HepG2 (cell line): ENCODE data around the gene KRTAP5-6. TPM values are rescaled to one million over a fixed set of nuclear protein-coding genes. Genes with fewer than 3 reads are reported as not detected.

ENCODE experiments used
- AKAP8 ChIP-seq: sonication (generic); formaldehyde crosslinking; IDR thresholded peaks from 2 replicates; pipeline ENCODE4 v1.5.1; 2020; ENCODE audit warnings: mild to moderate bottlenecking, missing genetic modification reagents
- CHD4 ChIP-seq: fragments of 200-600 bp; sonication (generic); IDR thresholded peaks from 2 replicates; pipeline ENCODE4 v1.7.0; 2017; ENCODE audit warnings: mild to moderate bottlenecking, low read length, borderline replicate concordance
- FOXA1 ChIP-seq, 2 experiments: fragments of 450-650 bp in 1 of 2; sonication (generic) in 1 of 2; formaldehyde crosslinking in 1 of 2; IDR thresholded peaks; 2 replicates each; pipeline versions ENCODE4 v1.4.0 to v1.6.1; 2016 to 2020; ENCODE audit warnings: missing genetic modification reagents in 1 of 2
- HNF4G ChIP-seq, 2 experiments: sonication (generic) in 1 of 2; formaldehyde crosslinking in 1 of 2; IDR thresholded peaks; 2 replicates each; pipeline versions ENCODE4 v1.4.0 to v1.6.1; 2011 to 2020; ENCODE audit warnings: borderline replicate concordance in 2 of 2, low read depth in 2 of 2, mild to moderate bottlenecking in 2 of 2, low read length in 1 of 2, missing genetic modification reagents in 1 of 2, moderate library complexity in 1 of 2
- MAFF ChIP-seq: IDR thresholded peaks from 2 replicates; pipeline ENCODE4 v1.6.1; 2011; ENCODE audit warnings: low read depth, low read length, improper control_type of control experiment
- MEIS2 ChIP-seq: sonication (generic); formaldehyde crosslinking; IDR thresholded peaks from 2 replicates; pipeline ENCODE4 v1.9.0; 2021; ENCODE audit warnings: mild to moderate bottlenecking, missing genetic modification reagents
- MLXIP ChIP-seq: sonication (generic); formaldehyde crosslinking; IDR thresholded peaks from 2 replicates; pipeline ENCODE4 v1.9.0; 2021; ENCODE audit warnings: missing genetic modification reagents, borderline replicate concordance
- NFE2 ChIP-seq: sonication (generic); formaldehyde crosslinking; IDR thresholded peaks from 2 replicates; pipeline ENCODE4 v1.4.0; 2020; ENCODE audit warnings: missing genetic modification reagents
- PBX2 ChIP-seq: IDR thresholded peaks from 2 replicates; pipeline ENCODE4 v1.6.1; 2016; ENCODE audit warnings: control low read depth
- RAD21 ChIP-seq: fragments of 450-650 bp; formaldehyde crosslinking; IDR thresholded peaks from 2 replicates; pipeline ENCODE4 v1.5.0; 2020; ENCODE audit warnings: mild to moderate bottlenecking
- RNF2 ChIP-seq: fragments of 450-650 bp; conservative IDR thresholded peaks from 2 replicates; pipeline ENCODE4 v1.6.1; 2016; ENCODE audit warnings: low read depth
- TARDBP ChIP-seq: sonication (generic); formaldehyde crosslinking; IDR thresholded peaks from 2 replicates; pipeline ENCODE4 v1.8.0; 2022; ENCODE audit warnings: mild to moderate bottlenecking, missing genetic modification reagents
- THYN1 ChIP-seq: sonication (generic); formaldehyde crosslinking; IDR thresholded peaks from 2 replicates; pipeline ENCODE4 v1.8.1; 2023; ENCODE audit warnings: low read depth, mild to moderate bottlenecking, moderate library complexity, missing genetic modification reagents, borderline replicate concordance
- ZBTB2 ChIP-seq: sonication (generic); formaldehyde crosslinking; IDR thresholded peaks from 2 replicates; pipeline ENCODE4 v1.8.0; 2022; ENCODE audit warnings: low read depth, missing genetic modification reagents
- ZBTB43 ChIP-seq: sonication (generic); formaldehyde crosslinking; conservative IDR thresholded peaks from 2 replicates; pipeline ENCODE4 v1.4.0; 2020; ENCODE audit warnings: missing genetic modification reagents
- ZBTB44 ChIP-seq: sonication (generic); formaldehyde crosslinking; IDR thresholded peaks from 2 replicates; pipeline ENCODE4 v1.4.0; 2020; ENCODE audit warnings: missing genetic modification reagents
- ZMYM3 ChIP-seq: sonication (generic); formaldehyde crosslinking; IDR thresholded peaks from 2 replicates; pipeline ENCODE4 v1.5.1; 2020; ENCODE audit warnings: mild to moderate bottlenecking, missing genetic modification reagents
- ZNF333 ChIP-seq: sonication (generic); formaldehyde crosslinking; IDR thresholded peaks from 2 replicates; pipeline ENCODE4 v1.4.0; 2020; ENCODE audit warnings: mild to moderate bottlenecking, missing genetic modification reagents, borderline replicate concordance
- ZNF883 ChIP-seq: sonication (generic); formaldehyde crosslinking; IDR thresholded peaks from 2 replicates; pipeline ENCODE4 v1.5.1; 2020; ENCODE audit warnings: mild to moderate bottlenecking, missing genetic modification reagents; ENCODE audit errors: not compliant biosample characterization
- ZZZ3 ChIP-seq: sonication (generic); formaldehyde crosslinking; IDR thresholded peaks from 2 replicates; pipeline ENCODE4 v1.4.0; 2020; ENCODE audit warnings: missing genetic modification reagents, mild to moderate bottlenecking, borderline replicate concordance
- polyA plus RNA-seq, 8 experiments: library from polyadenylated mRNA; depleted of rRNA in 3 of 8; stranded (reverse) in 7 of 8; unstranded in 1 of 8; fragments of >200 nt; fragmentation: Illumina TruSeq in 4 of 8; extraction: Trizol in 4 of 8; gene quantifications; 2 replicates each; pipeline versions ENCODE4 v1.2.1 to v1.2.3, GENCODE V29; 2011 to 2016; ENCODE audit warnings: low read depth in 4 of 8, missing spikeins in 1 of 8, mixed read lengths in 1 of 8; ENCODE audit not compliant: insufficient read depth in 1 of 8
- total RNA-seq, 5 experiments: library from RNA; depleted of rRNA; stranded (reverse); fragments of >200 nt; fragmentation: Illumina TruSeq; extraction: Trizol; gene quantifications; 2 replicates each; pipeline ENCODE4 v1.2.3, GENCODE V29; 2016; ENCODE audit warnings: low read depth in 1 of 5

The KRTAP5-6 gene
- total and polyA plus RNA-seq, 2 of the 13 experiments (the other 11 are each of a cell fraction or from before 2014, with no cell fraction given) = not detected

GRCh38 chr11:1654388-1655167 lies 42.4 kb upstream of the KRTAP5-6 start (continued):
- TF ChIP-seq HNF4G (IDR thresholded peaks at IDR 0.05; ENCODE audit: borderline replicate concordance, low read depth, low read length) = peak; percentile 48; the same call in 1 of the 2 replicates
- no peak; the same call in 1 of the 2 replicates for TF ChIP-seq HNF4G (CRISPR knock-in tag; IDR thresholded peaks at IDR 0.05; ENCODE audit: borderline replicate concordance, low read depth)
- TF ChIP-seq FOXA1 (IDR thresholded peaks at IDR 0.05) = no peak
- TF ChIP-seq FOXA1 (CRISPR knock-in tag; IDR thresholded peaks at IDR 0.05) = peak; percentile 33
- no peak for TF ChIP-seq MAFF
- TF ChIP-seq THYN1 (CRISPR knock-in tag) = no peak
- TF ChIP-seq PBX2 (CRISPR knock-in tag) = no peak
- TF ChIP-seq ZMYM3 (CRISPR knock-in tag) = no peak
- TF ChIP-seq MEIS2 (CRISPR knock-in tag) = peak; percentile 52; the same call in 1 of the 2 replicates
- TF ChIP-seq ZNF333 = no peak
- TF ChIP-seq CHD4 = no peak
- no peak for TF ChIP-seq ZBTB2 (CRISPR knock-in tag)
- TF ChIP-seq ZNF883 (CRISPR knock-in tag) = no peak
- TF ChIP-seq MLXIP (CRISPR knock-in tag) = no peak
- TF ChIP-seq RAD21 = no peak
- TF ChIP-seq ZBTB44 (CRISPR knock-in tag) = no peak
- no peak for TF ChIP-seq ZZZ3 (CRISPR knock-in tag)
- TF ChIP-seq TARDBP (CRISPR knock-in tag) = 0 out of 2 replicates have a peak, but pooled peaks have one; percentile 43
- no peak for TF ChIP-seq RNF2
- 0 out of 2 replicates have a peak, but pooled peaks have one; percentile 32 for TF ChIP-seq ZBTB43 (CRISPR knock-in tag)
- no peak for TF ChIP-seq AKAP8 (CRISPR knock-in tag)
- TF ChIP-seq NFE2 = no peak
